GM19099 (cell line): ENCODE results near the gene RAPGEF3.

ENCODE experiments used
- POLR2A ChIP-seq: IDR thresholded peaks from 3 replicates; pipeline ENCODE4 v1.6.1; 2011; ENCODE audit warnings: low read depth; ENCODE audit not compliant: insufficient read length; ENCODE audit errors: extremely low read depth

RAPGEF3 gene, protein sequence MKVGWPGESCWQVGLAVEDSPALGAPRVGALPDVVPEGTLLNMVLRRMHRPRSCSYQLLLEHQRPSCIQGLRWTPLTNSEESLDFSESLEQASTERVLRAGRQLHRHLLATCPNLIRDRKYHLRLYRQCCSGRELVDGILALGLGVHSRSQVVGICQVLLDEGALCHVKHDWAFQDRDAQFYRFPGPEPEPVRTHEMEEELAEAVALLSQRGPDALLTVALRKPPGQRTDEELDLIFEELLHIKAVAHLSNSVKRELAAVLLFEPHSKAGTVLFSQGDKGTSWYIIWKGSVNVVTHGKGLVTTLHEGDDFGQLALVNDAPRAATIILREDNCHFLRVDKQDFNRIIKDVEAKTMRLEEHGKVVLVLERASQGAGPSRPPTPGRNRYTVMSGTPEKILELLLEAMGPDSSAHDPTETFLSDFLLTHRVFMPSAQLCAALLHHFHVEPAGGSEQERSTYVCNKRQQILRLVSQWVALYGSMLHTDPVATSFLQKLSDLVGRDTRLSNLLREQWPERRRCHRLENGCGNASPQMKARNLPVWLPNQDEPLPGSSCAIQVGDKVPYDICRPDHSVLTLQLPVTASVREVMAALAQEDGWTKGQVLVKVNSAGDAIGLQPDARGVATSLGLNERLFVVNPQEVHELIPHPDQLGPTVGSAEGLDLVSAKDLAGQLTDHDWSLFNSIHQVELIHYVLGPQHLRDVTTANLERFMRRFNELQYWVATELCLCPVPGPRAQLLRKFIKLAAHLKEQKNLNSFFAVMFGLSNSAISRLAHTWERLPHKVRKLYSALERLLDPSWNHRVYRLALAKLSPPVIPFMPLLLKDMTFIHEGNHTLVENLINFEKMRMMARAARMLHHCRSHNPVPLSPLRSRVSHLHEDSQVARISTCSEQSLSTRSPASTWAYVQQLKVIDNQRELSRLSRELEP

DNA sequence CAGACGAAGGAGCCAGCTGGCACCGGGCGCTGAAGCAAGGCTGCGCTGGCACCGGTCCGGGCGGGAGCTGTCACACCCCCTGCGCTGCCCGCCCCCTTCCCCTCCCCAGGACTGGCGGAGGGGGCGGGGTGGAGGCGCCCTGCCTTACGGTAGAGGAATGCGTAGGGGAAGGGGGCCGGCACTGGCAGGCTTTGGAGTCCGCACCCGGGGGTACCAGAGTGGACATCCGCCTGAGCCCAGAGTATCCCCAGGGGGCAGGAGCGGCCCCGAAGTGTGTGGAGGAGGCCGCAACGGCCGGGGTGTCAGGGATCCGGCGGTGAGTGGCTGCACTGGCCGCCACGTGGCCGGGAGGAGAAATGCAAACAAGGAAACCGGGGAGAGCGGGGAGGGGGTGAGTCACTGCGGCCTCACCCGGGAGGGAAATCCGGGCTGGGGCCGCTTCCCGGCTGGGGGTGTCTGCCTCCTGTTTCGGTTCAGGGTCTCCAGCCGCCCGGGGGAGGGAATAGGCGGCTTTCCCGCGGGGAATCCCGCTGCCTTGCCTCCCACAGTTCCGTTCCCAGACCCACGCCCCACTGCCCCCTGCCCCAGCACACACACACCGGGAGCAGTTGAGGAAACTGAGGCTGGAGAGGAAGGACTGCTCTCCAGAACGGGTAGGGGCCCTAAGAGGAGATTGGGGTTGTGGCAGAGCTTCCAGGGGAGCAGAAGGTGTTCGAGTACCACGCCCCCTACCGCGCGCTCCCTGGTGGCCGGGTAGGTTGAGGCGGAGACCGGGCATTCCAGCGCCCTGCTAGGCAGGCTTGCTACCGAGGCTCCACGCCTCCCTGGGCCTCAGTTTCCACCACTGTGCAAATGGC lies at the start of gene RAPGEF3:
RAPGEF3 (minus strand) TSS at position 47 of the 857 bp plus-strand sequence. CDS start 324 bp downstream, outside the sequence.
- TF ChIP-seq POLR2A: no peak

DNA sequence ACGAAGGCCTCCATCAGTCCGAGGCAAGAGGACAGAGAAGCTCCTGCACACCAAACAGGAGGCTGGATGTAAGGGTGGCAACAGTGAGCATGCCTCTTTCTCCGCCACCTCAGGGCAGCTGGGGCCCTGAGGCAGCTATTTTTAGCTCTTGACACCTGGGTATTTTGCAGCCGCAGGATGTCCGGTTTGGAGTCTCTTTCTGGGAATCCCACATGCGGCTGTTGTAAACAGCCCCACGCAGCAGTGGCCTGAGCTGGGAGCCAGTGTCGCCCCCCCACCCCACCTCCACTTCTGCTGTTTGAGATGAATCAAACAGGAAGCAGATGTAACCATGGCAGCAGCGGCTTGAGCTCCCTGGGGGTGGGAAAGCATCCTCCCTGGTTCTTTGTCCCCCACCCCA lies 49.4 kb upstream of the RAPGEF3 start:
- no peak for TF ChIP-seq POLR2A

DNA sequence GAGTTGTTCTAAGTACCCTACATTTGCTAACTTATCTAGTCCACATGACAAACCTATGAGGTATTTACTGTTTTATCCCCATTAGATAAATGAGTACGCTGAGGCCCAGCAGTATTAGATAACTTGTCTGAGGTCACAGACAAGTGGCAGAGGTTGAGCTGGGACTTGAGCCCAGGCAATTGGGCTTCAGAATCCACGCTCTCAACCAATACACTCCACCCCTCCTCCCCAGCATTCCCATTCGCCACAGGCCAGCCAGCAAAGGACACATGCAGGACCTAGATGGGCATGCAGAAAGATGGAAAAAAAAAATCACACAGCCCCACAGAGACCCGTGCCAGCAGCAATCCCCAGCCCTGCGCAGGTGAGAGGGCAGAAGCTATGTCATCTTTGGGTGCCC lies 48.7 kb upstream of the RAPGEF3 start:
- no peak for TF ChIP-seq POLR2A

DNA sequence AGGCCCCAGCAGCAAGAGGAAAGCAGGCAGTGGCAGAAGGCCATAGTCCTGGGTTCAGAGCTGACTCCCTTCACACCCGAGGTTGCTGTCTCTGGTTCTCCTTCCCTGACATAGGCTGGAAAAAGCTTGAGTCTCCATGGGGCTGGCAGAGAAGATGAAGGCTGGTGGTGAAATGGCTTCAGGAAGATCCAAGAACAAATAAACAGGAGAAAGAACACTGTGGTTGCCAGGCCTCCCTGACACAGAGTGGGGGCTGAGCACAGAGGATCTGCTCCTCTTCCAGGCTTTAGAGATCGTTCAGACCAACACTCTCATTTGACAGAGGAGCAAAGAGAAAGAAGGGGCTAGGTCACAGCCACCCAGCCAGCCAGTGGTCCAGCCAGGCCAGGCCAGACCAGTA lies 46.7 kb upstream of the RAPGEF3 start:
- TF ChIP-seq POLR2A: no peak

DNA sequence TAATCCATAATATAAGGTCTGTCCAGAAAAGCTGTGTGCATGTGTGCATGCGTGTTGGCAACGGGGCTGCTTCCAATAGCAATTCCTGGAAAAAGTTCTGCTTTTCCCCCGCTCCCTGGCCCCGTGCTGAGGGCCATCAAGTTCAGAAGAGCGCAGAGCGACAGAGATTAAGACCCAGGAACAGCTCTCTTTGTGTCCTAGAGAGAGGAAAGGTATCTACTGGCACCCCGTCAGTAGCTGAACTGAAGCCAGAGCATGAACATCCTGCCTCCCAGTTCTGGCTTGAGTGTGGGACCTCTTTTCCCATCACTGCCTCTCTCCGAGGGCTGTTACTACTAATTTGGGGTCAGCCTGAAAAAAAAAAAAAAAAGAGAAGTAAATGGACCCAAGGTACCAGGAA lies 45.5 kb upstream of the RAPGEF3 start:
- TF ChIP-seq POLR2A: no peak

DNA sequence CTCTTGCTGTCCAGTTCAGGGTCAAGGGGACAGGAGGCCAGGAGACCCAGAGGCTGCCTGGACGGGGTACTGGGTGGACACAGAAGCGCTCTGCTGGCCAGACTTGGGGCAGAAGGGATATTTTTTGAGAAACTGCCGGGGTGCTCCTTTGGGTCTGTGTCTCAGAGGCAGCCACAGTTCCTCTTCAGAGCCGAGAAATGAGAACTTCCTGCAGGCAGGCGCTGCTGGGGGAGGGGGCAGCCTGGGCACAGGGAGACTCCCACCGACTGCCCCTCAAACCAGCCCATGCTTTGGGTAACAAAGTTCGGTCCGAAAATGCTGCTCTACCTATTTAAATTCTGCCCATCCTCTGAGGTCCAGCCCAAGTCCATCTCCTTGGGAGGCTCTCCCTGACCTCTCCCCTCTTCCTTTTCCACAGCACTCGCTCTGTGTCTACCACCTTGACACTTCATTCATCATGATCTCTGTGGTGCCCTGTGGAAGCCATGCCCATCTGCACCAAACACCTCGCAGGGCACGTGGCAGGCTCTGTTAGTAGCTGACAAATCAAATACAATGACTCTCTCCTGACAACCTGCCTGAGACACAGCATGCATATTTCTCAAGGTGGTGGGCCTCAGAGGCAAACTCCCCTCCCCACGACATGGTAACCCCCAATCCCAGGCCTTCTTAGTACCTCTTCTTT lies 44.7 kb upstream of the RAPGEF3 start:
- TF ChIP-seq POLR2A: no peak

DNA sequence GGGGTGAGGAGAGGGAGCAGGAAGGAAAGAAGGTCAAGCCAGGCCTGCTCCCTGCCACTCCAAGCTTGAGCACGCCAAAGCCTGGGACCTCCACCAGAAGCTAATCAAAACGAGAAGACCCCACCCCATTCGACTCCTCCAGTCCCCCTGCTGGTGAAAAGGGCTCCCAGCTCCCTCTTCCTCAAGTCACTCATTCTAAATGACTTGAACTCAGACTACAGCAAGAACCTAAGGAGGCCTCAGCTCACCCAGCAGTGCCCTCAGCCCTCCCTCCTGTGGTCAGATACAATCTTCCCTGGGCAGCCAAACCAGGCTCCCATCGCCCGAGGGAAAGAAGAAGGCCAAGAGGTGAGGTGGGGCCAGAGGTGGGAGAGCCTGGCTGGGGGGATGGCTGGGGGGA lies 43.6 kb upstream of the RAPGEF3 start:
- TF ChIP-seq POLR2A: no peak

DNA sequence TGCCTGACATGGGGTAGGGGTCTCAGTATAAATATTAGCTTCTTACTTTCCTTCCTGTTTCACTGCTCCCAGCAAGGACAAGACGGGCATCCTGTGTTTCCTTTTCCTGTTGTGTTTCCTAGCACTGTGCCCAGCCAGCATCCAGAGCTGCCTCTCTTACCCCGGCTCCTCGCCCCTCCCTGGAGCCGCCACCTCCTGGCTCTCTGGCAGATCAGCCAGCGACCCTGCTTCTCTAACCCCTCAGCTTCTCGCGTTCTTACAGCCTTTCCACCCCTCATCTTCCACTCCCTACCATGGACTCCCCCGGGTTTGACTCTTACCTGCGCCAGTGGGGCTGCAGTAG lies 43.2 kb upstream of the RAPGEF3 start:
- no peak for TF ChIP-seq POLR2A

DNA sequence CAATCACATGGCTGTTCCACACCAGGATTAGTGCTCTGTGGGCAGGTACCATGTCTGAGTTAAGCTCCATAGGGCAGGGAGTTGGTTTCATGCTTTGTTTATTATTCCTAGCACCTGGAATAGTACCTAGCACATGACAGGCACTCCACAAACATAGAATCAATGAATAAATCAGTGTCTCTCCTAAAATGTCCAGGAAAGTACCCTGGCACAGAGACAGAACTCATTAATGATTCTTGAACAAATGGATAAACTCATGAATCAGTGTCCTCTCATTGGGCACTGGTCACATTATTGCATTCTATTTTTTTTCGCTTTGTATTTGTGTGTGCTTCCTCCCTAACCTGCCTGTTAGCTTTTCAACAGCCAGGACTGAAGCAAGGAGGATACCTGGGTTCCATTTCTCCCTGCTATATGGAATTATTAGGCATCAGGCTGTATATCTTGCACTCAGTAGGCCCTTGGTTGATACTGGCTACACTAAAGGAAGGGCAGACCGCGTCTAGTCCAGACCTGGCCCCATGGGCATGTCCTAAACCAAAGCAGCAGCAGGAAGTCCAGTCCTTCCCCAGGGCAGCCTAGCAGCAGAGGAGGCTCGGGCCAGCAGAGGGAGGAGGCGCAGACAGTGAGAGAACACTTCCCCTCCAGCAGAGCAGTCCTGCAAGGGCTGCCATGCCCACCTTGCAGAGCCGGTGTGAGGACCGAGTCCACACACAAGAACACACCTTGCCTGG lies 42.7 kb upstream of the RAPGEF3 start:
- no peak for TF ChIP-seq POLR2A

DNA sequence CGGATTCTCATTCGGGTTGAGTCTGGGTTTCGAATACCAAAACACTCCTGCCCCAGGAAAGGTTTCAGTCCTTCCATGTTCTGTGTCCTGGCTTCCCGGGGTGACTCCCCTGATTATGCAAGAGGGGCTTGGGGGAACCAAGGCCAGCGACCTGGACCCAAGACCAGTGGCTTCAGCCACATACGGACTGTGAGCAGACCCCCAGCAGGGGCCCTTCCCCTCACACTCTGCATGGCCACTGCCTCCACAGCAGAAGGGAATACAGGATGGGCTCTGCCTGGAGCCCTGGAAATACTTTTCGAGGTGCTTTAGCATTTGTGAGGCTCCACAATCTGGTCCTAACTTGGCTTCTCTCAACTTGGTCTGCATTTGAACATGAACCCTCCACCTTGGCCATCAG lies 41.9 kb upstream of the RAPGEF3 start:
- TF ChIP-seq POLR2A: no peak

DNA sequence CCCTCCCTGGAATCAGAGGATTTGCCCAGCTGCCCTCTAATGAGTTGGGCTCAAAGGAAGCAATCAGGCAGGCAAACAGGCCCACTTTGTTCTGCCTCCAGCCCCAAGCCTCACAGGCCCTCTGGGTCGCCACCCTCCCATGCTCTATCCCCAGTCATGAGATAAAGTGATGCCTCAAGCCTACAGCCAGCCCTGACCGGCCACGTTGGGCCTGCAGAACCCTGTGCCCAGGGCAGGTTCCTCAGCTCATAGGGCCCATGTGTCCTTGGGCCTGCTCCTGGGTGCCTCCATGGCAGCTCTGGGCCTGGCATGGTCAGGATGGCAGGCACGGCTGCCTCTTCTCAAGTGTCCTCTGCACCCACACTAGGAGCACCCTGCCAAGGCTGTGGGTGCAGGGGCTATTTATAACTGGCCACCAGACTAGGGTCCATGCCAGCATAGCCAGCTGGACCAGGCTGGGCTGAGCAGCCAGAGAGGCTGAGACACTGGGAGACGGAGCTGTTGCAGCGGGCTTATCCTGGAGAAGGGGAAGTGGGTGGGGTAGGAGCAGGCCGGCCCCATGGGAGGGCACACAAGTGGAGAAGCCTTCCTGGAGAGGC lies 40.8 kb upstream of the RAPGEF3 start:
- TF ChIP-seq POLR2A: no peak

DNA sequence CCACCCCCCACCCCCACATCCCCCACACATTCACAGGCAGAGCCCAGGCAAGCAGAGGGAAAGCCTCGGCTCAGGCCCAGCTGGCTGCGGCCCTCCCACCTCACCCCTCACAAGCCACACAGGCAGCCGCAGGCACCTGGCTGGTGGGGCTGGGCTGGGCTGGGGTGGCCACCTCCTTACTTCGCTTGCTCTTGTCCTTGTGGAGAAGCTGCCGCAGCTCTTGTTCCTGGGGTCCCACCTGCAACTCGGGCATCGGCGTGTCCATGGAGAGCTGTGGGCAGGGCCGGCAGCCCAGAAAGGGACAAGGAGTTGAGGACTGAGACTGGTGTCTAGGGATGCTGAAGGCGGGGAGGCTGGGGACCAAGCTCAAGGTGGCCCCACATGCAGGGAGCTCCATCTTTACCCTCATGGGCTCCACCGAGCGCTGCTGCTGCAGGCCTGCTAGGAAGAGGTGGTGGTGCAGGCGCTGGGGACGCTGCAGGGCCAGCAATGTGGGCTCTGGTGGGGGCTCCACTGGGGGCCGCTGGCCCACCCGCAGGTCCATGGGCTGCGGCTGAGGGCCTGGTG lies 39.8 kb upstream of the RAPGEF3 start:
- no peak for TF ChIP-seq POLR2A

DNA sequence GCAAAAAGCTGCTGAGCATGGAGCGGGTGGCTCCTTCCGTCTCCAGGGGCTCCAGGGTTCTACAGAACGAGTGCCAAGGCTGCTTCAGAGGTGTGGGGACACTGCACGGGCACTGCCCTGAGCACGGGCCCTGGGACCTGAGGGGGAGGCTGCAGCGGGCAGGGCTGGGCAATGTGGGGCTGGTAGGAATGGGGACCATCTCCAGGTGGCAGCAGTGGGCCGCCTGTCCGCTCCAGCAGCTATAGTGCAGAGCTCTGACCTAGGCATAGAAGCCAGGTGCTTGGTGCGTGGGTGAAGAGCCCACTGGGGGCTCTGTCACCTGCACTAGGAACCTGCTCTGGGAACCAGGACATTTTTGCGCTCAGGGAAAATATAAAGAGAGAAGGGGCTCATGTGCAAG lies 38.8 kb upstream of the RAPGEF3 start:
- no peak for TF ChIP-seq POLR2A
